ENCODE measurements around the gene MAP1LC3A. TPM values are rescaled to one million over a fixed set of nuclear protein-coding genes. Genes with fewer than 3 reads are reported as not detected.

Gene MAP1LC3A
- total RNA-seq, 6 experiments from 2014 or later: 20.2 to 34.6 (median 23.9) TPM

DNA sequence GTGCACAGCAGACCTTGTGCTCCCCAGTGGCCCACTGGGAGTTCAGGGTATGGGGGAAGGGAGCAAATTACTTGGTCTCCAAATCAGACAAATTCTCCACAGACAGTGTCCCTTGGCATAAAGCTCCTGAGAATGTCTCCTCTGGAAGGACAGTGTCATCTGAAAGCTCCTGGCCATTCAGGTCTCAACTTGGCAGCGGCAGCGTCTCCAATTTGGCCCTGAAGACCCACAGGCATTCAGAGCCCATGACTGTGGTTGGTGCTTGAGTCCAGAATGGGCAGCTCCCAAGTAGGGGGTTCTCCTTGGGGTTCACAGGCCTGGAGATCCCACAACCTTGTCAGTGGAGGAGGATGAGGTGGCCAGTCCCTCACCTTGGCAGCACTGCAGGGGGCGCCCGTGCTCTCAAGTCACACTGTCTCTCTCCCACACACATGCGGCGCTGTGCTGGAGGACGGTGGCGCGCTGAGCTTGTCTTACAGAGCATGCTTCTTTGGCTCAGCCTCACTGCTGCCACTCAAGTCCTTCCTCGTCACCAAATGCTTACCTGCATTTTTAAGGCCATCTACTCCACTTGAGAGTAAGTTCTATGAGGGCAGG lies 21.6 kb upstream of the MAP1LC3A start:
- DNase-seq: no peak
- peak overlapping the region; percentile 45; the same call in 1 of the 2 replicates for H3K27ac Mint-ChIP-seq
- 0 out of 2 replicates have a peak, but pooled peaks cover 5% of the 10 kb centered on the region for H3K4me1 Mint-ChIP-seq (ENCODE audit: low read depth)
- peaks cover 35% of the 10 kb centered on the region for H3K36me3 Mint-ChIP-seq (ENCODE audit: low read depth)
- H3K4me3 Mint-ChIP-seq: no peak overlapping the region
- TF ChIP-seq, protein P1, sequence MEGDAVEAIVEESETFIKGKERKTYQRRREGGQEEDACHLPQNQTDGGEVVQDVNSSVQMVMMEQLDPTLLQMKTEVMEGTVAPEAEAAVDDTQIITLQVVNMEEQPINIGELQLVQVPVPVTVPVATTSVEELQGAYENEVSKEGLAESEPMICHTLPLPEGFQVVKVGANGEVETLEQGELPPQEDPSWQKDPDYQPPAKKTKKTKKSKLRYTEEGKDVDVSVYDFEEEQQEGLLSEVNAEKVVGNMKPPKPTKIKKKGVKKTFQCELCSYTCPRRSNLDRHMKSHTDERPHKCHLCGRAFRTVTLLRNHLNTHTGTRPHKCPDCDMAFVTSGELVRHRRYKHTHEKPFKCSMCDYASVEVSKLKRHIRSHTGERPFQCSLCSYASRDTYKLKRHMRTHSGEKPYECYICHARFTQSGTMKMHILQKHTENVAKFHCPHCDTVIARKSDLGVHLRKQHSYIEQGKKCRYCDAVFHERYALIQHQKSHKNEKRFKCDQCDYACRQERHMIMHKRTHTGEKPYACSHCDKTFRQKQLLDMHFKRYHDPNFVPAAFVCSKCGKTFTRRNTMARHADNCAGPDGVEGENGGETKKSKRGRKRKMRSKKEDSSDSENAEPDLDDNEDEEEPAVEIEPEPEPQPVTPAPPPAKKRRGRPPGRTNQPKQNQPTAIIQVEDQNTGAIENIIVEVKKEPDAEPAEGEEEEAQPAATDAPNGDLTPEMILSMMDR (IDR thresholded peaks at IDR 0.05): peak; percentile 64
- H3K27me3 Mint-ChIP-seq (ENCODE audit: insufficient read depth): peaks cover 2% of the 10 kb centered on the region; the same call in 1 of the 2 replicates
- H3K9me3 Mint-ChIP-seq: no peaks in the 10 kb centered on the region

DNA sequence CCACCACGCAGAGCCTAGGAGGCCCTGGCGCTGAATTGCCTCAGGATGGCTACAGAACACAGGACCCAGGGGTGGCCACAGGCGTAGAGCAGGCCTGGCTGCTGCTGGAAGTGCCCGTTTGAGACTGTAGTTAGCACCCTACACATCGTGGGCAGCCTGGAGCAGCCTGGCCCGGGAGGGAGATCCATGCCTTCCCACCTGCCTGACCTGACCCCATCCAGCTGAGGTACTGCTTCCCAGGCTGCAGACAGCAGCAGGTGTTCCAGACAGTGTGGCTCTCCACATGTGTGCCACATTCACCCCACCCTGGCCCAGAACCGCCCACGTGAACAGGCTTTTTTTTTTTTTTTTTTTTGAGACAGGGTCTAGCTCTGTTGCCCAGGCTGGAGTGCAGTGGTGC lies 20.9 kb upstream of the MAP1LC3A start:
- Mint-ChIP-seq H3K36me3 (ENCODE audit: low read depth) (peaks cover 35% of the 10 kb centered on the region), H3K9me3 (no peaks in the 10 kb centered on the region), H3K4me1 (ENCODE audit: low read depth) (0 out of 2 replicates have a peak, but pooled peaks cover 5% of the 10 kb centered on the region), H3K27me3 (ENCODE audit: insufficient read depth) (peaks cover 2% of the 10 kb centered on the region; the same call in 1 of the 2 replicates), H3K4me3 (no peak overlapping the region), H3K27ac (no peak overlapping the region)
- TF ChIP-seq, protein P1 (IDR thresholded peaks at IDR 0.05): no peak
- no peak for DNase-seq

DNA sequence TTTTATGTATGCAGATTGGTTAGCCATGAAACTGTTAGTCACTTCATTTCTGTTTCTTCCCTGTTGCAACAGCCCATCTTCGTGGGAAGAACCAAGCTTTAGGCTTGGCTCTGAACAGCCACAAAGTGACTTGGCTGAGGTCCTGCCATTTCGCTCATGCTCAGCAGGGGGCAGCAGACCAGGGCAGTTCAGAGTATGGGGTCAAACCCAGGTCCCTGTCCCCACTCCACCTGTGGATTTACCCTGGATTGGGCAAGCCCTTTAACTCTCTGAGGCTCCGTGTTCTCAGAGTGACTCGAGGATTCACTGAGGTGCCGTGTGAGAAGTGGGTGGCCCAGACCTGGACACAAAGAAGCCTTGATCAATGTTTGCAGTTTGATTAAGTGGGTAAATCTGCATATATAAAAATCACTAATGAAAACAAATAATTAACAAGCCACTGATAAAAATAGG lies 19.8 kb upstream of the MAP1LC3A start:
- Mint-ChIP-seq H3K27ac (peak overlapping the region; percentile 25; the same call in 1 of the 2 replicates), H3K36me3 (ENCODE audit: low read depth) (peaks cover 35% of the 10 kb centered on the region), H3K4me1 (ENCODE audit: low read depth) (0 out of 2 replicates have a peak, but pooled peaks cover 5% of the 10 kb centered on the region), H3K9me3 (no peaks in the 10 kb centered on the region), H3K4me3 (no peak overlapping the region), H3K27me3 (ENCODE audit: insufficient read depth) (peaks cover 2% of the 10 kb centered on the region; the same call in 1 of the 2 replicates)
- TF ChIP-seq, protein P1 (IDR thresholded peaks at IDR 0.05): peak; percentile 91
- DNase-seq: peak; percentile 36

DNA sequence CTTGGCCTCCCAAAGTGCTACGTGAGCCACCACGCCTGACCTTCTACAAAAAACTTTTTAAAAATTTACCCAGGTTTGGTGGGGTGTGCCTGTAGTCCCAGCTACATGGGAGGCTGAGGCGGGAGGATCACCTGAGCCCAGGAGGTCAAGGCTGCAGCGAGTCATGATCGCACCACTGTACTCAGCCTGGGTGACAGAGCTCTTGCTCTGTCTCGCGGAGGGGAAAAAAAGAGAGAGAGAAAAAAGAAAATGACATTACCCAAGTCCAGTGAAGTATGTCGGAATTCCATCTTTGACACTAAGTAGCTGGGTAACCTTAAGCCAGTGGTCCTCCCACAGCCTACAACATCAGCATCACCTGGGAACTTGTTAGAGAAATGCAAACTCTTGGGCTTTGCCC lies 18.8 kb upstream of the MAP1LC3A start:
- Mint-ChIP-seq H3K4me1 (ENCODE audit: low read depth) (0 out of 2 replicates have a peak, but pooled peaks cover 5% of the 10 kb centered on the region), H3K36me3 (ENCODE audit: low read depth) (peaks cover 29% of the 10 kb centered on the region), H3K27me3 (ENCODE audit: insufficient read depth) (peaks cover 2% of the 10 kb centered on the region; the same call in 1 of the 2 replicates), H3K4me3 (no peak overlapping the region; the same call in 1 of the 2 replicates), H3K27ac (no peak overlapping the region), H3K9me3 (no peaks in the 10 kb centered on the region)
- DNase-seq: no peak
- TF ChIP-seq, protein P1 (IDR thresholded peaks at IDR 0.05): no peak

DNA sequence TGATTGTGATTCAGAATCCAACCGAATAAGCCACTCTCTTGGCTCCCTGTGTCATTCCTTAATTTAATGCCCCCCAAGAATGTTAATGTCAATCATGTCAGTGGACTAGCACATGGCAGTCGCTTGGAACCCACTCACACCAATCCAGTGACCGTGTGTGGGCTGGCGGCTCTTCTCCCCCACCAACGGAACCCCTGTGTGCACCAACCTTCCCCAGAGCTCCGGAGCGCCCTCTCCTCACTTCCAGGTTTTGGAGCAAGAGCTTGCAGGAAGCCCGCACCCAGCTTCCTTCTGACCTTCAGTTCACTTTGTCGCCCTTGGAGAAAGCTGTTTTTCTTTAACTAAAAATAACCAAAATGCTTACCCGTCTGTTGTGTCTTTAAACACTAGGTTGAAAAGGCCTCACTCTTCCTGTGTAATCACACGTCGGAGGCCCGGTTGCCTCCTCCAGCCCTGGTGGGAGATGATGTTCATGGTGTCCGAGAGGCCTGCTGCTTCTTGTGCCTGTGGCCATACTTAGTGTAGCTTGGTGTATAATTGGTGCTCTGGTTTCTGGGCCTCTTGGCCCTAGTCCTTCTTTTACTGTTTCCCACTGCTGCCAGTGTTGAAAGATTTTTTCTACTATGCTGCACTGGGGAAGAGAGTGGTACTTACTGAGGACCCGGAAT lies 17.8 kb upstream of the MAP1LC3A start:
- Mint-ChIP-seq H3K27ac (no peak overlapping the region), H3K9me3 (no peaks in the 10 kb centered on the region), H3K4me1 (ENCODE audit: low read depth) (0 out of 2 replicates have a peak, but pooled peaks cover 5% of the 10 kb centered on the region), H3K4me3 (no peak overlapping the region), H3K27me3 (ENCODE audit: insufficient read depth) (peaks cover 2% of the 10 kb centered on the region; the same call in 1 of the 2 replicates), H3K36me3 (ENCODE audit: low read depth) (peaks cover 21% of the 10 kb centered on the region)
- DNase-seq: no peak
- TF ChIP-seq, protein P1 (IDR thresholded peaks at IDR 0.05): no peak
